ENCODE data around the gene ZNF879. TPM values are rescaled to one million over a fixed set of nuclear protein-coding genes. Genes with fewer than 3 reads are reported as not detected.

Gene ZNF879
- total RNA-seq: 1 to 10 TPM; 2.0 to 2.7 TPM

DNA sequence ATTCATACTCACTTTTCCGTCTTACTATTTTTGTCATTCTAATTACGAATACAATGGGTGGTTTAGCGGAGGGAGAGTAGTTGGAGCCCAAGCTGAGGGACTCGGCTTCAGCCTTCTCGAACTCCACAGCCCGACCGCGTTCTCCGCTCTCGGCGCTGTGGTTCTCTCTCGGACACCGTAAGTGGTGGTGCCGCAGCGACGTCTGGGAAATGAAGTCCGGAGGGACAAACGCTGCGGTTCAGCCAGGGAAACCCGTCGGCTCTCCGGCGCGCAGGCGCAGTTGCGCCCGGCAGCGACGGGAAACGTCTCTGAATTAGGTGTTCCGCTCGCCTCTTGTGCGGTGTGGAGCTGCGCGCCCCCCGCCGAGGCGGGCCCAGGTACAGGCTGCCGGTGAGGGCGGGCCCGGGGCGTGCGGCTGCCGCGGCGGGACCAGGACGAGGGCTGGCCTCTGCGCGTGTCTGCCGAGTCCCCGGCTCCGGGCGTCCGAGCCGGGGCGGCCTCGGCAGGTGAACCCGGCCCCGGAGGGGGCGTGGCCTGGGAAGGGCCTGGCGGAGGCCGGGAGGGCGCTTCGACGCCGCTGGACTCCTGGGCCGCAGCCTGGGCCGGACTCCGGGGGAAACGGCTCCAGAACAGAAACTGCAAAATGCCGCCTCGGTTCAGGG, at the start of gene ZNF879:
TSS of gene ZNF879 (plus strand) at position 277 of the 662 bp plus-strand sequence. CDS start 1,201 bp downstream, outside the sequence.
- peak; percentile 93 to 96 for ATAC-seq
- Mint-ChIP-seq H3K36me3 (peaks cover 50 to 66% of the 10 kb centered on the region in 2 donors), H3K9me3 (peaks cover 17 to 27% of the 10 kb centered on the region in 2 donors)

DNA sequence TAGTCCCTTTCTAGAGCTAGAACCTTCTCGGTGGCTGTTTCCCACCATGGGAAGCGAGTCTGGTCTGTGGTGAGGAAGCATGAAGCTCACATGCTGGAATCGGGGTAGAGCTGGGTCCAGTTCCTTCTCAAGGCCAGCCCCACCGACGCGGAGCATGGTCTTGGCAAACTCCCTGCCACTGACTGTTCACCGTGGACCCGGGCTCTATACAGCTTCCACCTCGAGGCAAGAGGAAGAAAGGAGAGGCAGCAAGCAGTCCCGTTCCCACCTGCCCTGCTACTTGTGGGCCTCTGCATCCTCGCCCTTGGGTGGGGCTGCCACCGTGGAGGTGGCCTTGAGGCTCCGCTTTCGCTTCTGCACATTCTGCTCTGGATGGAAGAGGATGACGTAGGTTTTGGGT, 42.2 kb upstream of the ZNF879 start:
- peaks cover 30 to 39% of the 10 kb centered on the region in 2 donors for H3K9me3 Mint-ChIP-seq
- H3K27ac Mint-ChIP-seq: no peak overlapping the region
- peaks cover 32 to 37% of the 10 kb centered on the region in 2 donors for H3K36me3 Mint-ChIP-seq
- DNase-seq (ENCODE audit: low spot score in 2 of 2): no peak
- no peak for ATAC-seq

More for the DNA sequence above, at the start of gene ZNF879:
- peak within 1 kb of the TSS; percentile 88 for H3K27ac Mint-ChIP-seq
- peak; percentile 90 to 95 for DNase-seq (ENCODE audit: low spot score in 2 of 2)

DNA sequence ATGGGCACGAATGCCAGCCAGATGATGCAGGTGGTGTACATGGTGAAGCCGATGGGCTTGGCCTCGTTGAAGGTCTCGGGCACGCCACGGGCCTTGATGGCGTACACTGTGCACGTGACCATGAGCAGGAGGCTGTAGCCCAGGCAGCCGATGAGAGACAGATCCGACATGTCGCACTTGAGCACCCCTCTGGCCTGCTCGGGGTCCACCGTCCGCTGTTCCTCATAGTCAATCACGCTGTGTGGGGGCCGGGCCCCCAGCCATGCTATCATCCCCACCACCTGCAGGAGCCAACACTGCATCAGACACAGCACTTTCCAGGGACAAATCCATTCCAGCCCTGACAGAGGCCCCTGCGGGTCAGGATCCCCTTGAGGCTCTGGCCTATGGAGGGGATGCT, 40.7 kb upstream of the ZNF879 start:
- H3K36me3 Mint-ChIP-seq: peaks cover 28% of the 10 kb centered on the region in 2 donors
- no peak overlapping the region for H3K27ac Mint-ChIP-seq
- ATAC-seq (no peak), DNase-seq (ENCODE audit: low spot score in 2 of 2) (no peak)
- peaks cover 29 to 30% of the 10 kb centered on the region in 2 donors for H3K9me3 Mint-ChIP-seq

DNA sequence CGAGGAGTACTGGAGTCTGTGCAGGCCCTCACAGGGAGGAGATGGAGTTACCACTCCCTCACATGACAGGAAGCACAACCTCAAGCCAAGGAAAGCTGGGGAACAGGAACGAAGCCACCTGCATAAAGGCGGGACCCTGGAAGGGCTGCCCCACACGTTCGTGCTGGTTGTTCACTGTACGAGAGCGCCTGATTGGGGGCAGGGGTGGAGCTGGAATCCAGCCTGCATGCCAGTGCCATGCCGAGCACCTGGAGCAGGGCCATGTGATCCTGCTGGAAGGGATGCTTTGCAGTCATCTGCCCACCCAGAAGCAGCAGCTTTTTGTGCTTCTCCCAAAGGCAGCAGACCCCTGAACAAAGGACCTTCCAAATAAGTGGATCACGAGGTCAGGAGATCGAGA, 39.9 kb upstream of the ZNF879 start:
- ATAC-seq: no peak
- Mint-ChIP-seq H3K27ac (no peak overlapping the region), H3K9me3 (peaks cover 25% of the 10 kb centered on the region in 2 donors), H3K36me3 (peaks cover 25 to 26% of the 10 kb centered on the region in 2 donors)
- no peak for DNase-seq (ENCODE audit: low spot score in 2 of 2)

DNA sequence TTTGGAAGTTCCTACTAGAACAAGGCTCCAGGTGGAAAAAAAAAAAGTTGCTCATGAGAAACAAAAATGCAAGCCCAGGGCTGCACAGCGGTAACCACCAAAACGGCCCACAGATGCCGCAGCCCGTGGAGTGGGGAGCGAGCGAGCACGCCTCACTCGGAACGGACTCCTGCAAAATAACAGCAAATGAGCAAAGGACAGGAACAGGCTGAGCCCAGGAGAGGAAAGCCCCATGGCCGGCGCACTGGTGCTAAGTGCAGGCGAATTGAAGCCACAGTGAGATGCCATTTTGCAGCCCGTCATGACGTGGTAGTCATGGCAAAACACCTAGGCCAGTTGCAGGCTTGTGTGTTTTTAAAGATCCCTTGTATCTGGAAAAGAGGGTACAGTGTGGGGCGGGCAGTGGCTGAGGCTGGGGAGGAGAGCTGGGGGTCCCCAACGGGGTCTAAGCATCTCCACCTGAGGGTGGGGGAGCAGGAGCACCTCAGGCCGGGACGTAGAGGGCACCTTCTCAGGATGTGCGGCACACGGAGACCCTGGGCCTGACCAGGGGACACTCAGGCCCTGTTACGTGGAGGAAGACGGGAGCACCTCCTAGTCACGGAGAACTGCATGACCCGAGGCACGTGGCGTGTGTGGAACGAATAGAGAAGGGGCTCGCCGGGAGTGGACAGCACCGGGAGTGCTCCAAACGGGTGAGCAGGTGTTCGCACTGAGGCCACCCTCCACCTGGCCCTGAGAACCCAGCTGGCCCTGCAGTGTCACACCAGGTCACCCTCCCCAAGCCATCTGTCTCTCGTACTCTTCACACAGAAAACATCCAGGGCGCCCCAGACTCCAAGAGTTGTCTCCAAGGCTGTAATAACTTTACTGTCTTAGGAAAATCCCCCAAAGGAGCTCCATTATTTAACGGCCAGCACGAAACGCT, 39.2 kb upstream of the ZNF879 start:
- H3K9me3 Mint-ChIP-seq: peaks cover 20 to 21% of the 10 kb centered on the region in 2 donors
- DNase-seq (ENCODE audit: low spot score in 2 of 2): no peak
- no peak overlapping the region for H3K27ac Mint-ChIP-seq
- no peak for ATAC-seq
- H3K36me3 Mint-ChIP-seq: peaks cover 21 to 24% of the 10 kb centered on the region in 2 donors

DNA sequence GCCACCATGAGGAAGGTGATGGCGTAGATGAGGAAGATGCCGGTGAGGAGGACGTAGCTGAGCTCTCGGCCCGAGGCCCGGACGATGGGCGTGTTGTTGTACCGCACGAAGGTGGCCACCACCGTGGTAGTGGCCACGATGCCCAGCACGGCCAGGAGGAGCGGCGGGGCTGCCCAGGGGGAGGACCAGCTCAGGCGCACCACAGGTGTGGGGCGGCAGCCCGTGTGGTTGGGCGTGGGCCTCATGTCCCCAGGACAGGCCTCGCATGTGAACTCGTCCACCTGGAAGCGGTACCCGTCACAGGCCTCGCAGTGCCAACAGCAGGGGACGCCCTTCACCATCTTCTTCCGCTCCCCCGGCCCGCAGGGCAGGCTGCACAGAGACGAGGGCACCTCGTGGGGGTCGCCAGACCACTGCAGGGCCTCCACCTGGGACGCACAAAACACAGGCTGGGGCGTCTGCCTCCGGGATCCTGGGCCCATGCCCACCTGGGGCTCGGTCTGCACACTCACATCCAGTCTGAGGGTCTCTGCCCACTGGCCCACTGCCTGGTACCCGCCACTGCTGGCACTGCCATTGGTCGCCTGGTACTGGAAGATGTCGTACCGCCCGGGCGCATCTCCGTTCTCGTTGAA, 37.2 kb upstream of the ZNF879 start:
- peaks cover 16 to 19% of the 10 kb centered on the region in 2 donors for H3K9me3 Mint-ChIP-seq
- peaks cover 11 to 17% of the 10 kb centered on the region in 2 donors for H3K36me3 Mint-ChIP-seq
- ATAC-seq: no peak
- H3K27ac Mint-ChIP-seq: no peak overlapping the region
- no peak for DNase-seq (ENCODE audit: low spot score in 2 of 2)

DNA sequence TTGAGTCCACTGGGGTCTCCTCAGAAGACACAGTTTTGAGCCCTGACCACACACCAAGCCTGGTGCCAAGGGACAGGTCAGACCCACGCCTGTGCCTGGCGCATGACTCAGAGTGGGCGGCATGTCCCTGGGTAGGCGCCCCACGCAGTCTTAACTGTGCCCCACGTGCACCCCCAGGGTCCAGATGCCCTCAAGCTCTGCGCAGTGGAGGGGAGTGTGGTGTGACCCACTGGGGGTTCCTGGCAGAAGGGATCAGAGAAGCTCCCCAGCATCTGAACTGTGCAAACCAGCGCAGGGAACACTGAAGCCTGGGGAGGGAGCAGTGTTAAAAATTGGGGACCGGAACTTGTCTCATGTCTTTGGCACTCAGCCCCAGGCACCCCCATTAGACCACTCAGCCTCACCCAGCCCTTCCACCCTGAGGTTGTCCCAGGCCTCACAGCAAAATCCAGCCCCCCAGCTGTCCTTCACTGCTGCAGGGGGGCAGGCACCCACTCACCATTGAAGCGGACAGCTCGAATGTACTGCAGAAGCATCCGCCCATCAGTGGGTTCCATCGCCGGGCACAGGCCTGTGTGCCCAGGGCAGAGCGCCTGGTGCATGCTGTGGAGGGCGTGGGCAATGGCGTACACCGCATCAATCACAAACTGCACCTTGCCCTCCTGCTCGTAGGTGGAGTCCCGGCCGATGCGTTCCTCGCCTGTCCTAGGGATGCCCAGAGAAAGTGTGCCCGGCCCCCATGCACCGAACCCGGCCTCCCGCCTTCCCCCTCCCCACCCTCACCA, 35.0 kb upstream of the ZNF879 start:
- Mint-ChIP-seq H3K27ac (no peak overlapping the region), H3K9me3 (peaks cover 9 to 12% of the 10 kb centered on the region in 2 donors), H3K36me3 (peaks cover 11 to 13% of the 10 kb centered on the region in 2 donors)
- DNase-seq (ENCODE audit: low spot score in 2 of 2) (no peak), ATAC-seq (no peak)

DNA sequence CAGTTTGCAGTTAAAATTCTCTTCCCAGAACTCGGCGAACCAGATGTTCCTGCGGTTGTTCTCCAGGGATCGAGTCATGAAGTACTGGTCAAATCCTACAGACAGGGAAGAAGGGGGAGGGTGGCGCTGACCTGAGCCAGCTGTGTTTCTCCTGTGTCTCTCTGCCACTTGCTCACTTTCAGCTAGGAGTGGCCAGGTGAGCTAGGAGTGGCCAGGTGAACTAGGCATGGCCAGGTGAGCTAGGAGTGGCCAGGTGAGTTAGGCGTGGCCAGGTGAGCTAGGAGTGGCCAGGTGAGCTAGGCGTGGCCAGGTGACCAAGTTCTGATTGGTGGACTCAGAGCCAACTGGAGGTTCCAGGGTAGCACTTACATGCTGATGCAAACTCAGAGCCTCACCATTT, 34.3 kb upstream of the ZNF879 start:
- Mint-ChIP-seq H3K27ac (no peak overlapping the region), H3K36me3 (peaks cover 8 to 13% of the 10 kb centered on the region in 2 donors), H3K9me3 (peaks cover 9 to 12% of the 10 kb centered on the region in 2 donors)
- ATAC-seq: no peak
- no peak for DNase-seq (ENCODE audit: low spot score in 2 of 2)

DNA sequence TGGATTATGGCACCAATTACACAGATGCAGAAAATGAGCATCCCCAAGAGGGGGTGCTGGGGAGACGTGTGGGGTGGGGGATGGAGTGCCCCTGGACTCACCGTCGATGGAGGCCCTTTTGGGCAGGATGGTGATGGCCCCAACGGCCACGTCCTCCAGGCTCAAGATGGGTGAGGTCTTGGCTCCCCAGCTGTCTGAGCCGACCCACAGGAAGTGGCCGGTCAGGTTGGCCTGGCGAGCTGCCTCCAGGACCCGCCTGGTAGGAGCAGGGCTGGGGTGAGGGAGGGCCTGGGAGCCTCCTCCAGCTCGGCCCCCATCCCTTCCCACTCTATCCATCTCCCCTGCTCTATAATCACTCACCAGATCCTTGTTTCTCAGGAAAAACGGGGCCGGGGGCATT, 33.1 kb upstream of the ZNF879 start:
- no peak overlapping the region for H3K27ac Mint-ChIP-seq
- peaks cover 8 to 13% of the 10 kb centered on the region in 2 donors for H3K36me3 Mint-ChIP-seq
- no peak for DNase-seq (ENCODE audit: low spot score in 2 of 2)
- peaks cover 9 to 12% of the 10 kb centered on the region in 2 donors for H3K9me3 Mint-ChIP-seq
- no peak for ATAC-seq

DNA sequence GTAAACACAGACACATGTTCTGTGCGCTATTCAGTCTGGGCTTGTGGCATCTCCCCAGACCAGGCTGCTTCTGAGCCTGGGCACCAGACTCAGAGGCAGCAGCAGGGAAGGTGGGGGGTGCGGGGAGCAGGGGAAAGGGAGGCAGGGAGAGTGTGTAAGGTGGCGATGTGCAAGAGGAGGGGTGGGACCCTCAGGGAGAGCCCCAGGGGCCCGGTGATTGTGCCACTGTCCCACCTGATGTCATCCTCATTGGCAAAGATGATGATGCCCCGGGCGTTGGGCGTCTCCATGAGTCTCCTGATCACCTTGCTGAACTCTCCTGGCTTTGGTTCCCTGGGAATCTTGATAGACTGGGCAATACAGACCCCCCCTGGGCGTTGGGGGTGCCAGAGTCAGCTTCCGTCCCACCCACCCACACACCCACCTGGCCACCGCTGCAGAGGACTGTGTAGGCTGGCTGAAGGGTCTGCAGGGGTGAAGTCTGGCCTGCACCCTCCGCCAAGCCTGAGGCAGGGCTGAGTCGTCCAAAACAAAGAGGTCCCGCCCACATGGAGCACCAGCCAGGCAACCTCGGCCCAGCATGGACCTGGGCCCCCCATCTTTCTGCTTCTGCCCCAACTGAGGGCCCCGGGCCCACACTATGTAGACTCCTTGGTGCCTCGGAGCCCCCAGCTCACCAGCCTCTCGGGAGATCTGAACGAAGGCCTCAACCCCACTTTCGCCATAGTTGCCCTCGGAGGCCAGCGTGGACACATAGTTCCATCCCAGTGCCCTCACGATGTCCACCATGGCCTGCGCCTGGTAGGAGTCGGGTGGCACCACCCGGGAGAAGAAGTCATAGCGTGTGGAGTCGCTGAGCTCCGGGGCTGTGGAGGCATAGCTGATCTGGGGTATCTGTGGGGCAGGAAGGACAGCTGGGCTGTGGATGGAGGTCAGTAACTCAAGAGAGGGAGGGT, 32.1 kb upstream of the ZNF879 start:
- Mint-ChIP-seq H3K36me3 (peaks cover 8 to 13% of the 10 kb centered on the region in 2 donors), H3K27ac (no peak overlapping the region)
- ATAC-seq: no peak

DNA sequence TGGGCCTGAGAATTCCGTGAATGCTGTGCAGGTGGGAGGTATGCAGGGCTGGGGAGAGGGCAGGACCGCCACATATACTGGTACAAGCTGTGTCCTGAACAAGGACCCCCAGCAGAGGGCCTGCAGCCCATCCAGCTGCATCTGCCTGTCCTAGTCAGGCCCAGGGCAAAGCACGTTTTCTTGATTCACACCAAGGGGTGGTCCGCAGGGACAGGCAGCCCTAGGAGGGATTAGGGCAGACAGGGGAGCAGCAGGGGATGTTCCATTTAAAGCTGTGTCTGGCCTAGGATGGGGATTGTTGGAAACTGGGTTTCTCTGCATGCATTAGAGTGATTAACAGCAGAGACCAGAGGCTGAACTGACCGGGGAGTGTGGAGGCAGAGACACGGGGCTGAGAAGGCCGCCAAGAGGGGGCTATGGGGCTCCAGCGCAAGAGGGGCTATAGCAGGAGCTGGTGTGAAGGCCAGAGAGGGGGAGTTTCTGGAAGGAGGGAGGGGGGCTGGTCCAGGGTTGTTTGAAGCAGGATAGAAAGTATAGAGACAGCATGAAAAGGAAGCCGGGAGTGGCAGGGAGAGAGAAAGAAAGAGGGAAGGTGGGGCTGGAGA, 31.2 kb upstream of the ZNF879 start:
- peaks cover under 1 to 13% of the 10 kb centered on the region in 2 donors for H3K36me3 Mint-ChIP-seq
- H3K27ac Mint-ChIP-seq: no peak overlapping the region
- H3K9me3 Mint-ChIP-seq: peaks cover 4 to 9% of the 10 kb centered on the region in 2 donors
- DNase-seq (ENCODE audit: low spot score in 2 of 2): no peak
- ATAC-seq: no peak

More for the DNA sequence above, 32.1 kb upstream of the ZNF879 start:
- peaks cover 9 to 12% of the 10 kb centered on the region in 2 donors for H3K9me3 Mint-ChIP-seq
- DNase-seq (ENCODE audit: low spot score in 2 of 2): no peak

DNA sequence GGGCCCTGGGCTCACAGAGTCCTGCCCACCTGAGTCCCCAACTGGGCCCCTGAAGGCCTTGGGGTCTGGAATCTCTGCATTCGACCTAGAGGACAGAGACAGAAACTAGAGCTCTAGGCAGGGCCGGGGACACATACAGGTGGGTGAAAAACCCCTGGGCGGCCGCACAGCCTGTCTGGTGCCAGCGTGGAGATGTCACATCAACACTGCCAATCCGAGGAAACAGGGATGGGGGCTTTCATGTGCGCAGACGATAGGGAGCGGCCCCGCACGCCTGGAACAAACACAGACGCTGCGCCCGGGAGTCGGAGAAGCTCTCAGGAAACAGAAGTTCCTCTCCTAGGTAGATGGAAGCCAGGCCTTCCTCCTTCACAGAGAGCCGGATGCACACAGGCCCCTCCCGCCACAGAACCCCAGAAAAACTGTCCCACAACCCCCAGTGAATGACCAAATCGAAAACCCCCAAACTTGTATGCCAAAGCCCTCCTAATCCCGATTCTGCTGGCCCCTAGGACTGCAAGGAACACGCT, 30.3 kb upstream of the ZNF879 start:
- ATAC-seq (no peak), DNase-seq (ENCODE audit: low spot score in 2 of 2) (no peak)
- no peak overlapping the region for H3K27ac Mint-ChIP-seq
- H3K9me3 Mint-ChIP-seq: peaks cover 4 to 5% of the 10 kb centered on the region in 2 donors
- H3K36me3 Mint-ChIP-seq: peaks cover 0 to 8% of the 10 kb centered on the region in 2 donors

DNA sequence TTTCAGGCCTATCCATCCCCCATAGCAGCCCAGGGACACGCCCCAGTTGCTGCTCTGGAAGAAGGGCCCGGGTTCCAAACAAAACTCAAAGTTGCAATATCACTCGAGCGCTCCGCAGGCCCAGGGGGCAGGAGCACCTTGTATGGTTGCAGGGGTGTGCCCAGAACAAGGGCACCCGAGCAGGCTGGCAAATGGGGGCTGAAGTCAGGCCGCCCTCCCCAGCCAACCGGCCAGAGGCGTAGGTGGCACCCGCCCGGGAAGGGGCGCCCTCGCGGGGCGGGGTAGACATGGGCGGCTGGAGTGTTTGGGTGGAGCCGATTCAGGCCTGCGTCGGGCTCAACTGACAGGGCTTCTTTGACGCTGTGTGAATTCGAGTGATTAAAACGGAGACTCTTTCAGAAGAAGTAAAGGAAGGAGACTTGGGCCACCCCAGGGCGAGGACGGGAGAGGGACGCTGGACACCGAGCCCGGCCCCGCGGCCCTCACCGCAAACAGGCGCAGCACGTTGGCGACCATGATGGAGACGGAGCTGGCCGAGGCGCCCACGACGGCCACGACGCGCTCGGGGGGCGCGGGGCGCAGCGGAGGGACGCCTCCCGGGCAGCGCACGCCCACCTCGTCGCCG, 29.5 kb upstream of the ZNF879 start:
- peaks cover 4 to 8% of the 10 kb centered on the region in 2 donors for H3K9me3 Mint-ChIP-seq
- H3K27ac Mint-ChIP-seq: no peak overlapping the region
- DNase-seq (ENCODE audit: low spot score in 2 of 2): no peak
- peaks cover 0 to 7% of the 10 kb centered on the region in 2 donors for H3K36me3 Mint-ChIP-seq
- no peak for ATAC-seq
